HG02588 (cell line): ENCODE measurements around the gene ERO1A.

Experiments used
- ATAC-seq: cut with Tn5 transposase; IDR thresholded peaks from one replicate; pipeline ENCODE4 v1.9.1; 2021; ENCODE audit warnings: mild to moderate bottlenecking, moderate library complexity; ENCODE audit not compliant: unreplicated experiment

ERO1A gene

DNA sequence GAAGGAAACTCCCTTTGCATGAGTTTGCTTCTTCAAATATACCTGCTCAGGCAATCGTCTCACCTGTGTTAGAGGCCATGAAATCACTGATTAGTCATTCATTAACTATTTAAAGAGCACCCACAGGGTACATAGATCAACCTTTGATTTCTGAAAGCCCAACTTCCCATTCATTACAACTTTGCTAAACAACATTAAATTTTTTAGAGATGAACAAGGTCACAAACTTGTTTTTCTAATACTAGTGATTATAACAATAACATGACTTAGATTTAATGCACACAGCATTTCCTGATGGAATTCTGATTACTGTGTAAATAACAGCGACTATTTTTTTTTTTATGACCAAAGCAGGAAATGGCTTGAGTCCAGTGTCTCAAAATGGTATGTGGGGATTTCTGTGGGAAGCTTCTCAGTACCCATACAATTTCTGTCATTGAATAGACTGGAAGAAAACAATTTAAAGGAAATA, 5.4 kb upstream of the ERO1A start:
- no peak for ATAC-seq

DNA sequence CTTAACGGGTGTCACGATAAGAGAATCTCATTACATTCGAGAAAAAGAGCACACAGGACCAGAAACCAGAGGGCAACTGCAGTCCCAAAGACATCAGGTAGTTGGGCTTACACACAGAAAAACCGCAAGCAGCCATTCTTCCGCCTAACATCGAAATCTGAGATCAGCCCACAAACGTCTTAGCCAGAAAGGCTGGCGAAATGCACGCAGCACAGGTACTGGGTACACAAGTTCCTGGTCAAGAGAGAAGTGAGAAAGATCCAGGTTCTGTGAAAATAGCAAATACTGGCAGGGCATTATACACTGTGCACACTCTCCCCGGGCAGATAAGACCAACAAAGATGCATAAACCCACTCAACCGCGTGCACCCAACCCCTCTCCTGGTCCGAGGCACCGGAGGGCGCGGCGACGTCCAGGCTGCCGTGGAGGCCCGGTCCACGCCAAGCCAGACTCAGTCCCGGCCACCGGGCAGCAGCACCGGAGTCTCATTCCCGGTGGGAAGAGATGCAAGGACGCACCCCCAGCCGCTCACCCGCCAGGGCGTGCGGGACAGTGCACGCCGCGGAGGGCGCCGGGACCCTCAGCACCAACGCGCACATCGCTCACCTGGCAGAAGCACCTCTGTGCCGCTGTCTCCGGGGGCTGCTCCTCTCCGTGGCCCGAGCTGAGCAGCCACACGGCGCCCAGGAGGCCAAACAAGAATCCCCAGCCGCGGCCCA, 437 bp downstream of the ERO1A start:
- ATAC-seq: peak; percentile 56

DNA sequence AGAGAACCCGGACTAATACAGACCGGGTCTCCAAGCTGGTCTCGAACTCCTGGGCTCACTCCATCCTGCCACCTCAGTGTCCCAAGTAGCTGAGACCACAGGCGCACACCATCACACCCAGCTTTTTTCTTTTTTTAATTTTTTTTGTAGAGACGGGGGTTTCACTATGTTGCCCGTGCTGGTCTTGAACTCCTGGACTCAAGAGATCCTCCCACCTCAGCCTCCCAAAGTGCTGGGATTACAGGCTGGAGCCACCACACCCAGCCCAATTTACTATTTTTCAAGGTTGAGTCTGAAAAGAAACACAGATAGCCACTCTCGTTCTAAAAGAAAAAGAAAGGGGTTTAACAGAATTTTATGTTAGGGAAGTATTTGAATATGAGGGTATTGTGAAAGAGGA, 1.8 kb downstream of the ERO1A start:
- no peak for ATAC-seq

DNA sequence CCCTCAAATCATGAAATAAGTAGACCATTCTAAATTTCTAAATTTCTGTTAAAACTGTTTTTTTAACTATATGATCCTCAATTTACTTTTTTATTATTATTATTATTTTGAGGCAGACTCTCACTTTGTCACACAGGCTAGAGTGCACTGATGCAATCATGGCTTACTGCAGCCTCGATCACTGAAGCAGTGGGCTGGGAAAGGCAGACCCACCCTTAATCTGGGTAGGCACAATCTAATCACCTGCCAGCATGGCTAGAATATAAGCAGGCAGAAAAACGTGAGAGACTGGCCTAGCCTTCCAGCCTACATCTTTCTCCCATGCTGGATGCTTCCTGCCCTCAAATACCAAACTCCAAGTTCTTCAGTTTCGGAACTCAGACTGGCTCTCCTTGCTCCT, 2.3 kb downstream of the ERO1A start:
- no peak for ATAC-seq

DNA sequence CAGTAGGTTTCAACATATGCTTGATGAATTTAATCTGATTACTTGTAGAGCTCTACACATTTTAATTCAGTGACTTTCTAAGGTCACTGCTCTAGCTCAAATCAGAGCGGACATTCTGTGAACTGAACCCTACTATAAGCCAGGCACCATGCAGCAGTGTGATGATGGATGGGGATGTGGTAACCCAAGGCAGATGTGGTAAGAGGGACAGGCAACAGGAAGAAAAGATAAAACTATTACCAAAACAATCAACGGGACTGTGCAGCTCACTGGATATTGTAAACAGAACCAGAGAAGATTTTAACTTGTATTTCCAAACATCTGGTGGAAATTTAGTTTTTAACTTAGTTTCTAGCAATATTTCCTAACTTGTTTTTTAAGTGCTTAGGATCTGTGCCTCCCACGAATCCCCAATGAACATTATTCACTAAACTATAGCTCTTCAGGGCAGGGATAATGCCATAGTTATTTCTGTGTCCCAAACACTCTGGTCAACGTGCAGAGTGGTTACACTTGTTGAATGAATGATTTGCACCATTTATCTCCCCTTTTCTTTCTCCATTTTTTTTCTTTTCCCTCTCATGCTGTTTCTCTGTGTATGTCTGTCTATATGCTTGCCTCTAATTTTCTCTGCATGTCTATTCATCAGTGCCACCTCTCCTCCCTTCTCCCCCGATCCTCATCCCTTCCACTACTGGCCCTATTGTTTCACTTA, 3.0 kb downstream of the ERO1A start:
- no peak for ATAC-seq

DNA sequence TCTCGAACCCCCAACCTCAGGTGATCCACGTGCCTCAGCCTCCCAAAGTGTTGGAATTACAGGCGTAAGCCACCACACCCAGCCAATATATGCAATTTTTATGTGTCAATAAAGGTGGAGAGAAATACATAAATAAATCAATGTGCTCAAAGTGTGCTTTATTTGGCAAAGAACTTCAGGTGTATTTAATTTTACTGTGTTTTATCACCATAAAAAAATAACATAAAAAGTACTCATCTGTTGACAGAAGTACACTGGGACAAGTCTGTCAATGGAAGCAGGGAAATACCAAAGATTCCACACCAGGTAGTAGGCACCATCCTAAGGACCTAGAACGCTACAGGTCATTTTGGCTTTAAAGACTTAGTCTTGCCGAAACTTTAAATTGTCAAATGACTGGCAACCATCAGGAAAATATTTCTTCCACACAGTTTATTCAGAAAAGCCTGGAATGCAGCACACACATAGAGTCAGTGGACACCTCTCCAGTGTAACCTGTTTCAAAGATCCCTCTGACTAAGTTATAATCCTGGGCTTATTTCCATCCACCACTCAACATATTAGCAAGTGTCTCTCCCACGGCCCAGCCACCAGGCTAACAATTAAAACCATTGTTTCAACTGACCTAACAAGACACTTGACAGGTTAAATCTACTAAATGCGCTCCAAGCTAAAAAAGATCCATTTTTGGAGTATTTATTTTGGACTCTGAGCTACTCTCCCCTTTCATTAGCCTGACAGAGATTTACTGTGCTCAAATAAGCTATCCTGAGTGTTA, 4.2 kb downstream of the ERO1A start:
- ATAC-seq: no peak

DNA sequence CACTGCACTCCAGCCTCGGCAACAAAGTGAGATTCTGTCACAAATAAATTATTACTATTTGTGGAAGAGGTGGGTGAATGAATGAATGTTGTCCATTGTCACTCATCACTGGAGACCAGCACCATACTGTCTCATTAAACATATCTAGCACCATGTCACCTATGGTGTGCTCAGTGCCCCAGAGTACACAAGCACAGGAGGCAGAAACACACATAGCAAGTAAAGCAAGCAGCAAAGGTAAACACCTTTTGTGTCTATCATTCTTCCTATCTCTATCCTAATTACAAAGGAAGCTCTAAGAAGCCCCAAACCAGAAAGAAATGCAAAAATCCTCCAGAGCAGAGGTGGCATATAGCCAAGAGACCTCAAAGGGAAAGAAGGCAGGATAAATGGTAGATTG, 9.2 kb downstream of the ERO1A start:
- no peak for ATAC-seq

DNA sequence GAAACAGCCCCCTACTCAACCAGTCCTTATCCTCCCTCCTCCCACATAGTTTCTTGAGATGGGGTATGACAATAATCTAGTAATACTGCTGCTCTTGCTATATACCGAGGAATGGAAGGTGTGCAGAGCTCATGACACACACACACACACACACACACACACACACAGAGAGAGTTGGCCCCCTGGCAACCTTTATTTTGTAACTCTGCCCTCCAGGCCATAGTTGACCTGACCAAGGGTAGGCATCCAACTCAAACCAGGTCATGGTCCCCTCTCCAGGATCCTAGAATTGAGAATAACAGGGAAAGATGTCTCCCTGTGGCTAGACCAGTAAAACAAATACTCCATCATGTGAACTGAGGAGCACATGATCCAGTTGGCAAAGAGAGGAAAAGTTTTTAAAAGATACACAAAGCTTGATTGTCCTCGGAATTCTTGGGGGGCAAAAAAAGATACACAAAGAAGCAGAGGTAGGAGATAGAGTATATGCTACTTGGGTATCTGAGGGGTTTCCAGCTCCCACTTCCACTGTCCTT, 11.3 kb downstream of the ERO1A start:
- no peak for ATAC-seq

DNA sequence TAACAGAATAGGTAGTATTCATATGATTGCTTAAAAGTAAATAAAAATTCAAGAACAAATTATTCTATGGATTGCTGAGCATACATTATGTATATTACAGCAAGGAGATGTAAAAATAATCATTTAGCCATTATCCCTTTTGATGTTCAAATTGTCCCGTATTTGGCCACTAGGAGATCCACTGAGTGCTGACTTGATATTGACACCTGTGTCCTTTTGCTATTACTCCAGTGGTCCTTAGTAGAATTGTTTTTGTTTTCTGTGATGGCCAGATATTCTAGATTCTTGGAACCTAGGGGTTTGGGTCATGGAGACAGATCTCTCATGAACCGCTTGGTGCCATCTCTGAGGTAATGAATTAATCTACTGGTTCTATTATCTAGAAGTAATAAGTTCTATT, 16.8 kb downstream of the ERO1A start:
- ATAC-seq: no peak

DNA sequence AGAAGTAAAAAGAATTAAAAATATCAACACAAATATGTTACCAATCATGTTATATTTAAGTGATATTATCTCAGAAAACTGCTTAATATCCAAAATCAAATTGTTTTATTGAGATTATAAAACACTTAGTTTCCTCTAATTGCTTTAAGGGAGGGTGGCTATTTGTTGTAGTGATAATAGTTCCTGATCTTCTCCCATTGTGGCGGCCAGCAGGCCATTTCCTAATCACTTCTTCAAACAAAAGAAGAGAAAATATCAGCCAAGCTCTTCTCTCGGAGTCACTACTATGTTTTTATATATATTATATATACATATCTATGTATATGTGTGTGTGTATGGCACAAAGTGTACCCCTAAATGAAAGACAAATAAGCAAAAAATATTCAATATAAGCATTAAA, 31.5 kb downstream of the ERO1A start:
- ATAC-seq: no peak

DNA sequence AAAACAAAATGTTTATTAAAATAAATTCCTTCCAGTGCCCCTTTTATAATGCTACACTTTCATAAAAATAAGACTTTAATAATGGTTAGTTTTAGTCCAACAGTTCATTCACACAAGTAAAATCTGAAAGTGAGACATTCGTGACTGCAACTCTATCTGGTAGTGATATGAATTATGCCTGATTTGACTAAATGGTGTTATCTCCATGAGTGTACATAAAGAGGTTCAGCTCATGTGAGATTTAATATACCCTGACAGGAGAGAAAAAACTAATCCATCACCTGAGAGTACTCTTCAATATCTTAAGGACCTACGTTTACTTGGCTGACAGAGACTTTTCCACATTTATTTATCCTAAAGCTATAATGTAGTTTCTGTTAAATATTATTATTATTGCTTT, 34.0 kb downstream of the ERO1A start:
- ATAC-seq: no peak

DNA sequence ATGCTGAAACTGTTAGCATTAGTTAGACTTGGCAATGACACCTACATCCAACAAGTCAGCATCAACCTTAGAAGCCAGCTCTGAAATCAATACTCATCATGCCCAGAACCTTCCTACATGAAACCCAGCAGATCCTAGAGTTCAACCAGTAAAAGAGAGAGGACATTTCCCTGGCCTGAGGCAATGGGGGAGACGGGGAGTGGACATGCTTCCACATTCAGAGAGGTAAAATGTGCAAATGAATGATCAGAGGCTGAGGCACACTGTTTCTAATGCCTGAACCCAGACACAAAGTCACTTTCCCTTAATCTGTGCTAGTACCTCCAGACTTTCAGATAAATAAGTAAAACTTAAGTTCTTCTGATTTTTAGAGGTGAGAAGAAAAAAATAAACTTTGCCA, 34.5 kb downstream of the ERO1A start:
- ATAC-seq: no peak

DNA sequence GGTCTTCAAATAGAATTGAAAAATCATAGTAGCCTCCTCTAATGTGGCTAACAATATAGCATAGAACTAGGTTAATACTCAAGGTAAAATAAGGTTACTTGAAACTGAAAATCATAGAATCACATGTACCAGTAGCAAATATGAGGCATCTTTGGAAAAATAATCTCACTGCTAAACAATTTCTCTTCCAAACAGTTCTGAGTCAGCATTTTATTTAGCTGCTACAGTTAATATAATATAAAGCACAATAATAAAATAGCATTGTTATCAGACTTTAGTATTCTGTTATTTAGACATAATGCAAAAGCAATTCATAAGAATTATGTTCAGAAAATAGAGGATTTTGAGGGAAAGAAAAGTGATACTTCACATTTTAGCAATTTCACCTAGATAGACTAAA, 35.0 kb downstream of the ERO1A start:
- ATAC-seq: no peak

DNA sequence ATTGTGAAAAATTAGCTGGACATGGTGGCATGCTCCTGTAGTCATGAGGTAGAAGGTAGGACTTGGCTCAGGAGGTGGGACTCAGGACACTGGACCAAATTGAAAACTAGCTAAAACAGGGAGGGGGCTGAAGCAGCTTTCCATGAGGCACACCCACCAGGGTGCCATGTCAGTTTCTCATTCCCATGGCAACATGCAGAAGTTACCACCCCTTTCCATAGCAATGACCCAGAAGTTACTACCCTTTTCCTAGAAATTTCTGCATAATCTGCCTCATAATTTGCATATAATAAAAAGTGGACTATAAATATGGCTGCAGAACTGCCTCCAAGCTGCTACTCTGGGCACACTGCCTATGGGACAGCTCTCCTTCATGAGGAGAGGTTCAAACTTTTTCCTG, 38.5 kb downstream of the ERO1A start:
- ATAC-seq: no peak

DNA sequence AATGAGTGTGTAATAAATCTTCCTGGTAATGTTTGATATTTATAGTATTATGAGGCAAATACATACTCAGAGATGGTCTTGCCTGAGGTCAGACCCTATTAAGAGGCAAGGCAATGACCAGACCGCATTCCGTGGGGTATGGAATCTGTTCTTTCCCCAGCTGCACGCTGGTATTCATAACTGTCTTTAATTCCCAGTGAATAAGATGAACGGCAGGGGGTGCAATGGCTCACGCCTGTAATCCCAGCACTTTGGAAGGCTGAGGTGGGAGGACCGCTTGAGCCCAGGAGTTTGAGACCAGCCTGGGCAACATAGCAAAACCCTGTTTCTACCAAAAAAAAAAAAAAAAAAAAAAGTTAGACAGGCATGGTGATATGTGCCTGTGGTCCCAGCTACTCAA, 44.6 kb downstream of the ERO1A start:
- ATAC-seq: no peak

DNA sequence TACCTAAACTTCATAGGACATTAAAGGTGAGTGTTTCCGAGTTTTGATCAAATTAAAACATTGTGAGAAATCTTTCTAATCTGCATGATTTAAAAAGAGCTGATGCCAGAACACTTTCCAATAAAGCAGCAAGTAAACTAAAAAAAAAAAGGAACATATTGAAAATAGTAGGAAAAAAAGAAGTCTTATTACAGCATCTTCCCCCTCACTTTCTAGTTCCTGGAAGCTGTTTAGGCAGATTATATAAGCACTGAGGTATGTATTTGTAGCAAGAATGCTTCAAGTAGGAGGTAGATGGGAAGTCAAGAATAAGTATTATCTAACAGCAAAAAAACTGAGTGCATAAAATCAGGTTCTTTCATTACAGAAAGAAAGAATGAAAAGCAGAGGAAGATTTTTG, 45.8 kb downstream of the ERO1A start:
- no peak for ATAC-seq

DNA sequence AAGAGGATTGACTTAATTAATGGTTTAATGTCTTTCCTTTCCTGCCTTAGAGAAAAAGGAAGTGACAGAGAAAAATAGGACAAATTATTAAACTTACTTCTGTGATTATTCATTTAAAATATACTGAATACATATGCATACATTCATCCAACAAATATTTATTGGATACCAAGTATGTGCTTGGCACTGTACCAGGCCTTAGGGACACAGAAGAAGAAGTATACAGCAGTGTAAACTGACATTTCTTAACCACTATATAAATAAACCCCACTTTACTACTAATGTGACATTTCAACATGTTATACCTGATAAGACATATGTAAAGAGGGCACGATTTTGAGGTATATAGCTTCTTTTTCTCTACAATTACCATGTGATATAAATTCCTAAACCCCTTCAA, 53.6 kb downstream of the ERO1A start:
- ATAC-seq: no peak

DNA sequence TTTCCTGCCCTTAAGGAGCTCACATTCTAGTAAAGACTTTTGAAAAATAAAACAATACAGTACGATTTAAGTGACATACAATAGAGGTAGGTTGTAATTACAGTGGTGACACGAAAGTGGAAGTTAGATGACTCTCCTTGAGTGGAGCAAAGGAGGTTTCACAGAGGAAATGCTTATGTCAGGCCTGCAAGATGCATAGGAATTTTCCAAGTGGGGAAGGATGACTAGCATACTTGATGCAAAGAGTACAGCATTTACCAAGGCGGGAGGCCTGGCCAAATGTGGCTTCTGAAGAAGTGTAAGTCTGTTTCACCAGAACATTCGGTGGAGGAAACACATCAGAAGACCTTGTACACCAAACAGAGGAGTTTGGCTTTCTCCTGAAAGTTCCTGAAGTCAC, 55.2 kb downstream of the ERO1A start:
- no peak for ATAC-seq

DNA sequence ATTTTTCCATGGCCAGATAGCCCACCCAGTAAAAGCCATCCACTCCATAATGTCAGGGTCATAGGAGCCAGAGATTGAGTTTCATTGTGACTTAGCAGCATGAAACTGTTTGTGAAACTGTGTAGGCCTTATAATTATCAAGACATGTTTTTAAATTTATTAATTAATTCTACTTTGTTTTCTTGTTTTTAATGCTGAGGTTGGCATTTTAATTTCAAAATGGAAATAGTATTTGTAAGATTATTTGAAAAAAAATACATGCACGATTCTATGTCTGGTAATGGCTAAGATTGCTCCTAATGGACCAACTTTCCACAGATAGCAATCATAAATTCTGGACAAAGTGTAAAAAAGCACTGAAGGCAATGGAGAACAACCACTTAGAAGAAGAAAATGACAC, 75.7 kb downstream of the ERO1A start:
- no peak for ATAC-seq

DNA sequence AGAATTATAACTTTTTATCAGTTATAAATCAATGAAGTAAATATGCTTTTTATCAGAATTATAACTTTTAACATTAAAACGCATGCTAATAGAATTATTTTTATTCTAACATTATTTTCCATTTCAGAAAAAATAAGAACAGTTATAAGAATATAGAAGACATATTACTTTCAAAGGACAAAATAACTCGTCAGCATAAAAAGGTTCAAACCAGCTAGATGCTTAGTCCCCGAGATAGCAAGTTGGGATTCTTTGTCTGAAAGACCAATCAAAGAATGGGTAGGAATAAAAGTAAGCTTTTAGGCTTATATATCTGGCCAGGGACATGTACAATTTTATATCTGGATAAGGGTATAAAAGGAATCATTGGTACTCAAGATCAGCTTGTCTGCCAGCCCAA, 76.8 kb downstream of the ERO1A start:
- no peak for ATAC-seq

DNA sequence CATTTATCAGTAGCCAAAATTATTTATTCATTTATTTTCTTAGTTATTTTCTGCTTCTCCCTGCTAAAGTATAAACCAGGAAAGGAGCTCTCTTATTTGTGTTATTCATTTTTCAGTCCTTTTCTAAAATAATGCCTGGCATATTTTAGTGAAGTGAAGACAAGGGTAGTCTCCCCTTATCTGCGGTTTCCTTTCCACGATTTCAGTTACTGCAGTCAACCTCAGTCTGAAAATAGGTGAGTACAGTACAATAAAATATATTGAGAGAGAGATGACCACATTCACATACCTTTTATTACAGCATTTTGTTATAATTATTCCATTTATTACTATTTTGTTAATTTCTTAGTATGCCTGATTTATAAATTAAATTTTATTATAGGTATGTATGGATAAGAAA, 85.2 kb downstream of the ERO1A start:
- ATAC-seq: no peak
